ENCODE results near the gene VAT1L. TPM values are rescaled to one million over a fixed set of nuclear protein-coding genes. Genes with fewer than 3 reads are reported as not detected.

VAT1L gene
- total and polyA plus RNA-seq, 10 donors, result 0.02 to 0.23 (median 0.10) TPM; not detected in 4

GRCh38 chr16:77965346-77965745, 177.0 kb downstream of the VAT1L start:
- Histone ChIP-seq H3K9me3 (no peaks in the 10 kb centered on the region), H3K27me3 (replicated peaks in 1 of 7) (peaks cover 0 to 28% (median 0%) of the 10 kb centered on the region in 7 donors), H3K4me1 (no peaks in the 10 kb centered on the region), H3K36me3 (no peaks in the 10 kb centered on the region), H3K4me3 (no peak overlapping the region), H3K27ac (no peak overlapping the region)
- TF ChIP-seq POLR2AphosphoS5 (IDR thresholded peaks at IDR 0.05) (no peak), POLR2A (IDR thresholded peaks at IDR 0.05) (no peak), CTCF (IDR thresholded peaks at IDR 0.05 in 8 of 11, conservative IDR thresholded peaks at IDR 0.05 in 3 of 11) (no peak)
- DNase-seq, result no peak
- intact Hi-C loops (cut with DNase I; ENCODE audit: low total_unique reads), result no loop called here
- 64 to 89% (median 84%) methylated on average over 2 to 3 of the region's 3 CpGs for WGBS, 5 donors

DNA sequence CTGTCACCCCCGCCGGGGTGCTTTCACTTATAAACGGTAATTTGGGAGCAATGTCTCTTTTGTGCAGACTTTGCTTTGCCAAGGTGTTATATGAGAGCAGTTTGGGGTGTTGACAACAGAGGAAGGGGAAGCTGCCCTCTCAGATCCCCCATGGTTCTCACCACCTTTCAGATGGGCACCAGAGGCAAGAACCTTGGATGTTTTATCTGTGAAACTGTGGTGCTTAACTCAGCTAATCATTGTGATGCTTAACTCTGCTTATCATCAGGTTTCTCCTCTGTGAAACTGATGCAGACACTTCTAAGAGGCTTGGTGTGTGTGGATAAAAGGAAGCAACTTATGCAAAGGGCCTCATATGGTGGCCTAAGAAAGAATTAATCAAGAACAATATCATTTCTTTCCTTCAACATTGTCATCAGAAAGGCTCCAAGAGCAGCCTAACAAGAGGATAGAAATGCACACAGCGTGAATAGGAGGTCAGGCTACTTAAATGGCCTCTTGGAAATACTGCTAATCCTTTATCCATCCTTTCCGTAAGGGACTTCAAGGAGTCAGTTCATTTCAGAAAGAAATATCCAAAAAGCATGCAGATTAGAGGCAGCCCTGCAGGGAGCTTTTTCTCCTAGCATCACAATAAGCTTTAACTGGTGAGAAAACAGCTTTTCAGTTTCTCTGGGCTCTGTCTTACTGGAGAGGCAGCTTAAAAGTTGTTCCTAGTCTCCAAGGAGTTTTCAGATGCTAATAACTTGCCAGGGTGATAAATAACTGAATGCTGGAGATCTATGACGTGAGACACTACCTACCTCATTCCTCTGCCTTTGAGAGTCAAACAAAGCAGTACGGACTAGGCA, 178.9 kb downstream of the VAT1L start:
- no peak for DNase-seq
- peaks cover 0 to 31% (median 0%) of the 10 kb centered on the region in 7 donors for H3K27me3 ChIP-seq (replicated peaks in 1 of 7)
- H3K27ac ChIP-seq, result no peak overlapping the region
- no peaks in the 10 kb centered on the region for H3K4me1 ChIP-seq
- H3K4me3 ChIP-seq, result no peak overlapping the region
- TF ChIP-seq POLR2A (IDR thresholded peaks at IDR 0.05) (no peak), POLR2AphosphoS5 (IDR thresholded peaks at IDR 0.05) (no peak), CTCF (IDR thresholded peaks at IDR 0.05 in 8 of 11, conservative IDR thresholded peaks at IDR 0.05 in 3 of 11) (no peak)
- intact Hi-C loops (cut with DNase I; ENCODE audit: low total_unique reads), result no loop called here
- no peaks in the 10 kb centered on the region for H3K9me3 ChIP-seq
- H3K36me3 ChIP-seq, result no peaks in the 10 kb centered on the region
- WGBS, 5 donors, result 51 to 59% (median 54%) methylated on average over 7 of the region's 7 CpGs

- no peak for DNase-seq
- peaks cover 0 to 34% (median 0%) of the 10 kb centered on the region in 7 donors for H3K27me3 ChIP-seq (replicated peaks in 1 of 7)
- no peak overlapping the region for H3K4me3 ChIP-seq
- H3K27ac ChIP-seq, result no peak overlapping the region
- no peak for TF ChIP-seq POLR2A (IDR thresholded peaks at IDR 0.05)
- no peak for TF ChIP-seq POLR2AphosphoS5 (IDR thresholded peaks at IDR 0.05)
- no peak for TF ChIP-seq CTCF (IDR thresholded peaks at IDR 0.05 in 8 of 11, conservative IDR thresholded peaks at IDR 0.05 in 3 of 11)
- intact Hi-C loops (cut with DNase I; ENCODE audit: low total_unique reads), result no loop called here
- no peaks in the 10 kb centered on the region for H3K9me3 ChIP-seq
- 69 to 85% (median 82%) methylated on average over 6 of the region's 6 CpGs for WGBS, 5 donors
- no peaks in the 10 kb centered on the region for H3K4me1 ChIP-seq
- H3K36me3 ChIP-seq, result no peaks in the 10 kb centered on the region
Measured at GRCh38 chr16:77969861-77970260, 181.5 kb downstream of the VAT1L start.

DNA sequence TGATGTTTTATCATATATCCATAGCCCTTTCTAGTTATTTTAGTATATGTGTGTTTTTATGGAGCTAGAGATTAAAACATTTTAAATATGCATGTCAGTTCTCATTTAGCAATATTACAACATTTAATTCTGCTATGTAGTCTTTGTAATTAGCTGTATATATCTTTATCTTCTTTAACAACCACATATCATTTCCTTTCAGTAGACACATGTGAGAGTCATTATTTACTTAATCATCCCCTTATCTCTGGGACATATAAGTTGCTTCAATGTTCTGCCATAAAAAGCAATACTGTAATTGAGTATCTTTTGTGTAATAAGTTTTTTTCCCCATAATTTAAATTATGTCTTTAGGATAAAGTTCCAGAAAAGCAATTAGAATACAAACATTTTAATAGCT, 182.0 kb downstream of the VAT1L start:
- Histone ChIP-seq H3K27ac (no peak overlapping the region), H3K36me3 (no peaks in the 10 kb centered on the region), H3K4me1 (no peaks in the 10 kb centered on the region), H3K27me3 (replicated peaks in 1 of 7) (peaks cover 0 to 30% (median 0%) of the 10 kb centered on the region in 7 donors), H3K9me3 (no peaks in the 10 kb centered on the region), H3K4me3 (no peak overlapping the region)
- TF ChIP-seq POLR2AphosphoS5 (IDR thresholded peaks at IDR 0.05) (no peak), POLR2A (IDR thresholded peaks at IDR 0.05) (no peak), CTCF (IDR thresholded peaks at IDR 0.05 in 8 of 11, conservative IDR thresholded peaks at IDR 0.05 in 3 of 11) (no peak)
- no peak for DNase-seq
- intact Hi-C loops (cut with DNase I; ENCODE audit: low total_unique reads), result no loop called here

All from spleen (tissue), 11 donors.